Activated CD4-positive, alpha-beta memory T cell treated with anti-CD3 and anti-CD28 coated beads for 36 hours (primary cell): ENCODE data around the gene TCEA3. TPM values are rescaled to one million over a fixed set of nuclear protein-coding genes. Genes with fewer than 3 reads are reported as not detected.

Experiments
- CTCF ChIA-PET: fragments of 350-600 bp; sonication (Branson Sonifier 250); formaldehyde crosslinking; loops from one replicate; lab custom pipeline; 2021; ENCODE audit warnings: antibody characterized with exemption, inconsistent platforms; lab: Charles Lee
- POLR2A ChIA-PET: fragments of 350-600 bp; sonication (Branson Sonifier 250); formaldehyde crosslinking; loops from one replicate; lab custom pipeline; 2021; ENCODE audit warnings: antibody characterized with exemption; lab: Charles Lee
- DNase-seq: peaks from one replicate; pipeline ENCODE4 v3.0.0-alpha.2; 2020
- H3K27ac Mint-ChIP-seq: one replicate; pipeline ENCODE4 v1.8.0; 2021; ENCODE audit warnings: mixed read lengths
- H3K27me3 Mint-ChIP-seq: one replicate; pipeline ENCODE4 v1.8.0; 2021; ENCODE audit warnings: mixed read lengths
- H3K36me3 Mint-ChIP-seq: one replicate; pipeline ENCODE4 v1.8.0; 2021; ENCODE audit warnings: mixed read lengths
- H3K4me1 Mint-ChIP-seq: one replicate; pipeline ENCODE4 v1.8.0; 2021; ENCODE audit warnings: low read depth, mixed read lengths
- H3K4me3 Mint-ChIP-seq: one replicate; pipeline ENCODE4 v1.8.0; 2021; ENCODE audit warnings: mild to moderate bottlenecking, mixed read lengths
- H3K9me3 Mint-ChIP-seq: one replicate; pipeline ENCODE4 v1.8.0; 2021; ENCODE audit warnings: mixed read lengths
- intact Hi-C: fragments of 100-400 bp; cut with micrococcal nuclease; formaldehyde crosslinking; loops from one replicate; pipeline ENCODE4 v1.15.1; 2023
- total RNA-seq, 2 experiments: library from RNA; stranded (reverse); gene quantifications; one replicate each; pipeline ENCODE4 v1.2.3, GENCODE V29; 2021

Gene TCEA3
- total RNA-seq, 2 experiments from 2014 or later: 4.4 to 4.5 TPM

DNA sequence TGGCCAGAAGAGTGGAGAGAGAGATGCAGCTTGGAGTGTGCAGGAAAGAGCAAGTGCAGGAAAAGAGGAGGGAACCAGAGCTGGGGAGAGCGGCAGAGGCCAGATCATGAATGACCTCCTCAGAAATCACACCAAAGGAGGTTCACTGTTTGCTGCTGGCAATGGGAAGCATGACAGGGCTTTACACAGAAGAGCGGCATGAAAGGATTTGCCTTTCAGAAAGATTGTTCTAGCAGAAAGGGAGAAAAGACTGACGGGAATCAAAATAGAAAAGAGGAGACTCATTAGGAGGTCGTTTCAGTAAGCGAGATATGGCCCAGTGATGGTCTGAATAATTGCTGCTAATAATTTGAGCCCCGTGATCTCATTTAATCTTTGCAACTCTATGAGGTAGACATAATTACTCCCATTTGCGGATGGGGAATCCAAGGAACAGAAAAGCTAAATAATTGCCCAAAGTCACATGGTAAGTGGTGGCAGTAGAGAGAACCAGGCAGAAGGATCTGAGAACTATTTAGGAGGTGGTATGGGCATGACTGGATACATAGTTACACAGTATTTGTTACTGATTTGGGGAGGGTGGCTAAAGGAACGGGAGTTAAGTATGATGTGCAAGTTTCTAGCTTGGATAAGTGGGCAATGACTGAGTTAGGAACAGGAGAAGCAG lies 67.9 kb downstream of the TCEA3 start:
- Mint-ChIP-seq H3K9me3 (peaks cover 29% of the 10 kb centered on the region), H3K4me1 (peaks cover 4% of the 10 kb centered on the region), H3K36me3 (peaks cover 30% of the 10 kb centered on the region), H3K4me3 (no peak overlapping the region), H3K27me3 (no peaks in the 10 kb centered on the region), H3K27ac (no peak overlapping the region)
- POLR2A ChIA-PET: interaction anchor here (1.6 kb wide), 1 partner anchor 12 kb away, joined by 4 read pairs; no protein-coding TSS in a partner anchor
- CTCF ChIA-PET: no interaction called here
- DNase-seq: no peak
- intact Hi-C loops: no loop called here

DNA sequence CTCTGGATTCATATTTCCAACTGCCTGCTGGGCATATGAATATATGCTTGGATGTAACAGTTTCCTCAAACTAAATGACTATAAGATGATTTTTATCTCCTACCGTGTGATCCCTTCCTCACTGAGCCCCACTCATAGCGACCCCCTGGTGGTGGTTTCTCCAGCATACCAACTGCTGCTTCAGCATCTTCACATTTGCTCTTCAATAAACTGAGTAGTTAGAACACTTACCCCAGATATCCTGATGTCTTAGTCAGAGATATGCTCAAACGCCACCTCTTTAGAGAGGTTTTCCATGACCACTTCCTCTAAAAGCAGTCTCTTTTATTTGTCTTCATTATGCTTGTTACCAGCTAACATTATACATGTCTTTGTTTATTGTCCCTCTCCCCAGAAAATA lies 70.3 kb downstream of the TCEA3 start:
- ChIA-PET CTCF (no interaction called here), POLR2A (no interaction called here)
- Mint-ChIP-seq H3K4me1 (peaks cover 4% of the 10 kb centered on the region), H3K4me3 (no peak overlapping the region), H3K36me3 (peaks cover 7% of the 10 kb centered on the region), H3K27me3 (no peaks in the 10 kb centered on the region), H3K9me3 (peaks cover 6% of the 10 kb centered on the region), H3K27ac (no peak overlapping the region)
- intact Hi-C loops: no loop called here
- peak; percentile 22 for DNase-seq

DNA sequence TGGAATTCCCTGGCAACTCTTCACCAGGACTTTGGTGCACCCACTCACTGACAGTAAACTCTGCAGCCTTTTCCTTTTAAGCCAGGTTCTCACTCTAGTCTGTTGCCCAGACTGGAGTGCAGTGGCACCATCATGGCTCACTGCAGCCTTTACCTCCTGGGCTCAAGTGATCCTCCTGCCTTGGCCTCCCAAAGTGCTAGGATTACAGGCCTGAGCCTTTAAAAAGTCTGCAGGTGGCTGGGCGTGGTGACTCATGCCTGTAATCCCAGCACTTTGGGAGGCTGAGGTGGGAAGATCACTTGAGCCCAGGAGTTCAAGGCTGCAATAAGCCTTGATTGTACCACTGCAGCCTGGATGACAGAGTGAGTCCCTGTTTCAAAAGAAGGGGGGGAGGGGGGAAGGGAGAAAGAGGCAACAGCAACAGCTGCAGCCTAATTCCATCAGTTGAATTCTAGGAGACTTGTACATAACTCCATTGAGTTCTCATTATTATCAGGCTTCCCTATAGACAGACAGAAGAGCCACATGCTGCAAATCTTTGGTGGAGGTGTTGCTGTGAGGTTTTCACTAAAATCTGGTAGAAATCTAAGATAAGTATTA lies 72.4 kb downstream of the TCEA3 start:
- H3K36me3 Mint-ChIP-seq: peaks cover 1% of the 10 kb centered on the region
- peaks cover 4% of the 10 kb centered on the region for H3K4me1 Mint-ChIP-seq
- POLR2A ChIA-PET: no interaction called here
- no peak overlapping the region for H3K4me3 Mint-ChIP-seq
- no peak for DNase-seq
- H3K27me3 Mint-ChIP-seq: no peaks in the 10 kb centered on the region
- intact Hi-C loops: no loop called here
- CTCF ChIA-PET: no interaction called here
- H3K27ac Mint-ChIP-seq: no peak overlapping the region
- no peaks in the 10 kb centered on the region for H3K9me3 Mint-ChIP-seq

DNA sequence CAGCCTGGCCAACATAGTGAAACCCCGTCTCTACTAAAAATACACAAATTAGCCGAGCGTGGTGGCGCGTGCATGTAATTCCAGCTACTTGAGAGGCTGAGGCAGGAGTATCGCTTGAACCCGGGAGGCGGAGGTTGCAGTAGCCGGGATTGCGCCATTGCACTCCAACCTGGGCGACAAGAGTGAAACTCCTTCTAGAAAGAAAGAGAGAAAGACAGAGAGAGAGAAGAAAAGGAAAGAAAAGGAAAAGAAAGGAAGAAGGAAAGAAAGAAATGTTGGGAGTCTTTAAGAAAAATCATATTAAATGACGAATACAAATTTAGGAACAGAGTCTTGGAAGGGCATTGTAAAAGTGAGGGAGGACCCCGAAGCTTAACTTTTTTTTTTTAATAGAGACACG lies 78.6 kb downstream of the TCEA3 start:
- ChIA-PET POLR2A (interaction anchor here (0.6 to 3.0 kb wide), 2 partner anchors 22 to 177 kb away, joined by 7 to 65 read pairs; partner anchors contain the start of gene ZNF436), CTCF (interaction anchor here (2.5 kb wide), 1 partner anchor 21 kb away, joined by 20 read pairs; no protein-coding TSS in a partner anchor)
- Mint-ChIP-seq H3K9me3 (no peaks in the 10 kb centered on the region), H3K36me3 (peaks cover 20% of the 10 kb centered on the region), H3K4me1 (peaks cover 25% of the 10 kb centered on the region), H3K27ac (no peak overlapping the region), H3K4me3 (no peak overlapping the region), H3K27me3 (no peaks in the 10 kb centered on the region)
- no peak for DNase-seq
- intact Hi-C loops: loop anchor here (2.0 to 10.0 kb wide), 2 partner anchors 185 to 279 kb away; partner anchors contain the start of gene E2F2

DNA sequence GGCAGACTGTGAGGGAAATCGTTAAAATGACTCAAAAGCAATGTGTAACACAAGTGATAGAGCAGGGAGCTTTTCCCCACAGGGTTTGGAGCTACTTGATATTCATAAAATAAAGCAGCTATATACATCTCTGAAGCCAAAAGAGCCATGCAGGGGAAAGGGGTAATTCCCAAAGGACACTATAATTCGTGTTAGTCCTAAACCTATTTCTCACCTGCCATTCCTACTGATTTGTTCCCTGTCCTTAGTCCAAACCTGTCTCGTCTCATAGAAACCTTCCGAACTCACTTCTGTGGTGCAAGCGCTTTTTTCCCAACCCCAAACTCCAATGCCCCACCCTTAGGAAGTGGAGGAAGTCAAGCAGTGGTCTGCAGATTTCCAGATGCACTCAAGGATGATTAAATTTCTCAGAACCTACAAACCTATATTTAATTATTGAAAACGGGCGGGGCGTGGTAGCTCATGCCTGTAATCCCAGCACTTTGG lies 79.5 kb downstream of the TCEA3 start:
- Mint-ChIP-seq H3K4me1 (peaks cover 34% of the 10 kb centered on the region), H3K4me3 (peak overlapping the region; percentile 91), H3K27ac (peak overlapping the region; percentile 96), H3K27me3 (no peaks in the 10 kb centered on the region), H3K36me3 (peaks cover 28% of the 10 kb centered on the region), H3K9me3 (no peaks in the 10 kb centered on the region)
- ChIA-PET POLR2A (interaction anchor here (0.5 to 3.0 kb wide), 5 partner anchors 17 to 347 kb away, joined by 4 to 65 read pairs (median 4); partner anchors contain the start of genes KDM1A, RPL11 and ZNF436), CTCF (interaction anchor here (1.3 to 2.5 kb wide), 4 partner anchors 16 to 152 kb away, joined by 4 to 20 read pairs (median 5); no protein-coding TSS in a partner anchor)
- no peak for DNase-seq
- intact Hi-C loops: loop anchor here (1.0 to 10.0 kb wide), 4 partner anchors 23 to 280 kb away; partner anchors contain the start of gene E2F2

DNA sequence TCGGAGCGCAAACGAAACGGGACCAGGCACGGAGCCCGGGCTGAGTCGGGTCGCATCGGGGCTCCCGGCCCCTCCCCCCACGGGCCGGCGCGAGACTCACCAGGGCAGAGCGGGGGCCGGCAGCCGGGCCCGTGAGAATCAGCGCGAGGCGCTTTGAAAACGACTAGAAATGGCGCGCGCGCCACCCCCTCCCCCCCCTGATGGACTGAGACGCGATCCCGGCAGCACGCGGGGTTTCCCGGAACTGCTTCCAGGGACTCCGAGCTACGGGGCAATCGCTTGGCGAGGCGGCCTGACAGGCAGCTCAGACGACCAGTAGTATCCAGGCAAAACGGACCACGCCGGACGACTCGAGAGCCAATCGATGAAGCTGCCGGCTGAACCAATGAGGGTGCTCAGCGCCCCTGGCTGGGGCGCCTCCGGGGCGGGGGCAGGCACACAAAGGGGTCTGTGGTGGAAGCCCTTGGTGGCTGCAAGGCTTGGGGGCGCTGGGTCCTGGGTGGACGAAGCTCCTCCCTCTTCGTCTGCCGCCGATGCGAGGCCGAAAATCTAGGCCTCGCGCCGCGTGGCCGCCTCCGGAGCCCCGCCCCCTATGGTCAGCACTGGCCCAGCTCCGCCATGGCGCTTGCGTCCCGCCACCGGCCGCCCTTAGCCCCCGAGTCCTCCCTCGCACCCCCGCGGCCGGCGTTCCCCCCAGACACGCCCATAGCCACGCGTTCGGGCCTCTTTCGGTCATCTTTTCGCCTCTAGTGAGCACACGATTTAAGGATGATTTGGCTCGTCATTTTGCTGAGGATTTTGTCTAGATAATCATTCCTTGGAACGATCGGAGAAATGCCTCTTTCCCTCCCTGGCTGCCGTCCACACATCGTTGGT lies 80.2 kb downstream of the TCEA3 start, which contains the start of gene HNRNPR:
Gene HNRNPR, minus strand, starts transcription at position 174 of the 876 bp plus-strand sequence. CDS start 3,276 bp downstream, outside the sequence.
- ChIA-PET POLR2A (interaction anchor here (0.5 to 3.0 kb wide), 11 partner anchors 9 to 400 kb away, joined by 3 to 65 read pairs (median 4); partner anchors contain the start of genes KDM1A, LUZP1, RPL11 and ZNF436), CTCF (interaction anchor here (0.7 to 2.5 kb wide), 6 partner anchors 17 to 1304 kb away, joined by 3 to 20 read pairs (median 4); partner anchors contain the start of gene RPL11)
- H3K4me3 Mint-ChIP-seq: peak within 1 kb of the TSS; percentile 91
- intact Hi-C loops: loop anchor here (1.0 to 10.0 kb wide), 4 partner anchors 24 to 280 kb away; partner anchors contain the start of gene E2F2
- H3K27me3 Mint-ChIP-seq: no peaks in the 10 kb centered on the region
- peak; percentile 100 for DNase-seq
- peaks cover 31% of the 10 kb centered on the region for H3K36me3 Mint-ChIP-seq
- no peaks in the 10 kb centered on the region for H3K9me3 Mint-ChIP-seq
- peaks cover 41% of the 10 kb centered on the region for H3K4me1 Mint-ChIP-seq
- peak within 1 kb of the TSS; percentile 96 for H3K27ac Mint-ChIP-seq

DNA sequence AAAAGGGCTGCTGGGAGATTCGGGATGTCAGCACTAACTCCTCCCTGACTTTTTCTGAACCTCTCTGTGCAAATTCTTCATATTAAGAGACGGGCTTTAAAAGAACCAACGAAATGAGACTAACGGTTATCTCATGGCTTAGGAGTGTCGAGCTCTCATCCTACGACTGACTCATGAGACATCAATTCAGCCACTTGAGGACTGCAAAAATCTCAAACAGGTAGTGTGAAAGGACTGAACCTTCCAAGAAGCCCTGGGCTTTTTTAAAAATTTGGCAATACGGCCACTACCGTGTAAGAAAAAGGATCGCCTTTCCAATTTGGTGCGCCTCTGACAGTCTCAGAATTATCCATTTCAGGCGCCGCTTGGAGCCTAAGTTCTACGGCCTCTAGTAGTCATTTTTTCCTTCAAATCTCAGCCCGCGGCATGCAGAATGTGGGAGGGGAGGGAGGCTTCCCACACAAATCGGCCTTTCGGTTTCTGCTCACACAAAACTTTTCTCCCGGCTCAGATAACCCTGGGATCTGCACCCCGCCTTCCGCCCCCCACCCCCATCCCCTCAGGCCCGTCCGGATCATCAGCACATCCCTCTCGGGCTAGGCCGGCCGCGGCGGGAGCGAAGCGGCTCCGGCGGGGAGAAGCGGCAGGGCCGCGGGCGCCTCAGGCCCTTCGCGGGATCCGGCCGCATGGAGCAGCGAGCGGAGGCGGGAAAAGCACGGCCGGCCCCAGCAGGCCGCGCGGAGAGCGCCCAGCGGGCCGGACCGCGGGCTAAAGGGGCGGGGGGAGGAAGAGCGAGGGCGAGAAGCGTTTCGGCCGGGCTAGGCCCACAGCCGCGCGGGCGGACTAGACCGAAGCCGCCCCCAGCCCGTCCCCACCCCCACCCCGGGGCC lies 81.1 kb downstream of the TCEA3 start:
- Mint-ChIP-seq H3K9me3 (no peaks in the 10 kb centered on the region), H3K4me1 (peaks cover 49% of the 10 kb centered on the region), H3K36me3 (peaks cover 35% of the 10 kb centered on the region), H3K4me3 (peak overlapping the region; percentile 76), H3K27me3 (no peaks in the 10 kb centered on the region), H3K27ac (peak overlapping the region; percentile 94)
- POLR2A ChIA-PET: interaction anchor here (0.6 to 3.0 kb wide), 7 partner anchors 10 to 349 kb away, joined by 3 to 65 read pairs (median 5); partner anchors contain the start of genes RPL11 and ZNF436
- intact Hi-C loops: loop anchor here (1.0 to 10.0 kb wide), 5 partner anchors 25 to 281 kb away; partner anchors contain the start of gene E2F2
- DNase-seq: peak; percentile 73
- CTCF ChIA-PET: interaction anchor here (0.7 to 2.5 kb wide), 4 partner anchors 24 to 352 kb away, joined by 3 to 20 read pairs (median 5); no protein-coding TSS in a partner anchor

DNA sequence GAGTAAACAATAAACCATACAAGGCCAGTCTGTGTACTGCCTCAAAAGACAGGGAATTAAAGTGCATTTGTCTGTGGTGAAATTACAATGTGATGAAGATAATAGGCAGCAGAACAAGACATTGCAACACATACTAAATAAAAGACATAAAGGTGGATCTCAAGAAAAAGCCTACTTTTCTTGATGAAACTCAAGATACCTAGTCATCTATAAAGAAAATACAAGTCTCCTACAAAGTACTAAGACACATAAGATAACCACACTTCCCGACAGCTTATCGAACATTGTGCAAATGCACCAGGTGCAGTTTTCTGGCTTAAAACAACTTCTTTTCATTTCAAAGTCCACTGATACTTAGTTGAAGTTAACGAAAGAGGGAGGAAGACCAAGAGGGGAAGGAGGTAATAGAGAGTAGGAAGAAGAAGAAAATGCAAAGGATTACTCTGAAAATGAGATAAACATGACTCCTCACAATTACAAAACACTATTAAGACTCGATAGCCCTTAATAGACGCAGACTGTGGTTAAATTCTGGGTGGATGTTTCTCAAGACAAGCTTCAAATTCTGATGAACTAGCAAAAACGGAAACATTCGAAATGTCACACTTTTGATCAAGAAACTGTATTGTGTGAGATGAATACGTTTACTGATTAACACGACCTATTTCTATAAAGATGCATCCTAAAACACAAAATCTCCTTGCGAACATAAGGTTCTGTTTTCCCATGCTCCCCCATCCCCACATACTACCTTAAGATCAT lies 82.4 kb downstream of the TCEA3 start:
- no peaks in the 10 kb centered on the region for H3K27me3 Mint-ChIP-seq
- peak overlapping the region; percentile 76 for H3K4me3 Mint-ChIP-seq
- H3K36me3 Mint-ChIP-seq: peaks cover 45% of the 10 kb centered on the region
- ChIA-PET POLR2A (interaction anchor here (0.7 kb wide), 1 partner anchor 349 kb away, joined by 3 read pairs; the partner anchor contains the start of gene RPL11), CTCF (interaction anchor here (0.7 to 1.1 kb wide), 2 partner anchors 25 to 26 kb away, joined by 3 to 4 read pairs; no protein-coding TSS in a partner anchor)
- H3K27ac Mint-ChIP-seq: peak overlapping the region; percentile 42
- DNase-seq: no peak
- H3K9me3 Mint-ChIP-seq: no peaks in the 10 kb centered on the region
- H3K4me1 Mint-ChIP-seq: peaks cover 59% of the 10 kb centered on the region
- intact Hi-C loops: loop anchor here (5.0 to 10.0 kb wide), 2 partner anchors 230 to 283 kb away; no protein-coding TSS in a partner anchor

DNA sequence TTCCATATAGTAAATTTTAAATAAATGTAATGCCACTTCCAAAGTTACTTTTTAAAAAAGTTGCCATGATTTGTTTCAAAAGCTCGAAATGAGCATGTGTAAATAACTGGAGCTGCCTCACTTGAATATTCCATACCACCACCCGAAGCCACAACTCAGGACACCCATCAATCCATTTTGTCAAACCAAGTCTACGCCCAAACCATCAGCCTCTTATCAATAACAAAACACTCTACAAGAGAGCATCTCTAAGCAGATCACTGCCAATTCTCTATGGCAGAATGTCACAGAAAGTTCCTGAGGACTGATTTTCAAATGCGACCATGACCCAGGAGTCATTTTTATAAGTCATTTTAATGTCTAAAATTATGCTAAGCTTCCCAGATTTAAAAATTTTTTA lies 84.9 kb downstream of the TCEA3 start:
- DNase-seq: no peak
- intact Hi-C loops: loop anchor here (5.0 to 10.0 kb wide), 2 partner anchors 227 to 285 kb away; no protein-coding TSS in a partner anchor
- Mint-ChIP-seq H3K36me3 (peaks cover 53% of the 10 kb centered on the region), H3K9me3 (no peaks in the 10 kb centered on the region), H3K4me1 (peaks cover 57% of the 10 kb centered on the region), H3K27me3 (no peaks in the 10 kb centered on the region), H3K27ac (peak overlapping the region; percentile 28), H3K4me3 (no peak overlapping the region)
- ChIA-PET CTCF (interaction anchor here (1.3 kb wide), 1 partner anchor 22 kb away, joined by 3 read pairs; no protein-coding TSS in a partner anchor), POLR2A (interaction anchor here (0.9 kb wide), 1 partner anchor 16 kb away, joined by 3 read pairs; no protein-coding TSS in a partner anchor)
